Measurements from ENCODE around the gene TBC1D13. TPM values are rescaled to one million over a fixed set of nuclear protein-coding genes. Genes with fewer than 3 reads are reported as not detected.

The TBC1D13 gene
- total and polyA plus RNA-seq, 9 of the 15 experiments (the other 6 are each of a cell fraction or from before 2014, with no cell fraction given): 2.3 to 28.7 (median 11.4) TPM

DNA sequence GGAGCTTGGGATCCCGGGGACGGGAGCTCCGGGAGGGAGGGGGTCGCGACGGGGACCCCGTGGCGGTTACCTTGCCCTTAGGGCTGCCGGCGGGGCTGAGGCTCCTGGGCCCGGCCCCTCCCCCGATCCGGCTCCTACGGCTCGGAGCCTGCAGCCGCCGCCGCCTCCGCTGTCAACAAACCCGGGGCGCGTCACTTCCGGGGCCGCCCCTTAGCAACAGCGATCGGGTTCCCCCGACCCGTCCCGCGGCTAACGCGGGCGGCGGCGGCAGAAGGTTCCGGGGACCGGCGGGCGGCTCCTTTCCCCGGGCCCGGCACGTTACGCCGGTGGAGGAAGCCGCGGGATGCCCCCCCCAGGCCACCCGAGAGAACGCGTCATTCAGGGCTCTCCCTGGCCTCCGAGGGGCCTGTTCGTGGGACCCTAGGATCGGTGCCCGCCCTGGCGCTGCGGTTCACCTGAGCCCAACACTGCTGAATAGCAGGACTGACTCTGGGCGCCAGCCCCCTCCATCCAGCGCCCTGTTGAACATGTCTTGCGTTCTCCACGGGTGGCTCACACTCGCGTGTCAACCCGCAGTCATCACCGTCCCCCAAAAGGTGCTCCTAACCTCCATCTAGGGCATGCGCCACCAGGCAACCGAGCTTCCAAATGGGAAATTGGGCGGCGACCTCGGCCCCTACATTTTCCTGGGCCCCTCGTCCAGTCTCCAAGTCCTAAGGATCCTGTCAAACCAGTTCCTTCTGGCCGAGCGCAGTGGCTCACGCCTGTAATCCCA is 15.1 kb upstream of the TBC1D13 start, which contains the start of gene ZER1 (continued):
- no peak for TF ChIP-seq ZNF449 (CRISPR knock-in tag; IDR thresholded peaks at IDR 0.05)
- TF ChIP-seq MCM7 (IDR thresholded peaks at IDR 0.05): no peak
- no peak for TF ChIP-seq RNF219 (CRISPR knock-in tag; IDR thresholded peaks at IDR 0.05)
- TF ChIP-seq, protein P1, sequence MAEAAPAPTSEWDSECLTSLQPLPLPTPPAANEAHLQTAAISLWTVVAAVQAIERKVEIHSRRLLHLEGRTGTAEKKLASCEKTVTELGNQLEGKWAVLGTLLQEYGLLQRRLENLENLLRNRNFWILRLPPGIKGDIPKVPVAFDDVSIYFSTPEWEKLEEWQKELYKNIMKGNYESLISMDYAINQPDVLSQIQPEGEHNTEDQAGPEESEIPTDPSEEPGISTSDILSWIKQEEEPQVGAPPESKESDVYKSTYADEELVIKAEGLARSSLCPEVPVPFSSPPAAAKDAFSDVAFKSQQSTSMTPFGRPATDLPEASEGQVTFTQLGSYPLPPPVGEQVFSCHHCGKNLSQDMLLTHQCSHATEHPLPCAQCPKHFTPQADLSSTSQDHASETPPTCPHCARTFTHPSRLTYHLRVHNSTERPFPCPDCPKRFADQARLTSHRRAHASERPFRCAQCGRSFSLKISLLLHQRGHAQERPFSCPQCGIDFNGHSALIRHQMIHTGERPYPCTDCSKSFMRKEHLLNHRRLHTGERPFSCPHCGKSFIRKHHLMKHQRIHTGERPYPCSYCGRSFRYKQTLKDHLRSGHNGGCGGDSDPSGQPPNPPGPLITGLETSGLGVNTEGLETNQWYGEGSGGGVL (CRISPR knock-in tag; IDR thresholded peaks at IDR 0.05): no peak
- TF ChIP-seq ZSCAN29 (IDR thresholded peaks at IDR 0.05): no peak
- TF ChIP-seq ZC3H8 (IDR thresholded peaks at IDR 0.05): no peak
- no peak for TF ChIP-seq BCOR (IDR thresholded peaks at IDR 0.05)
- peak; percentile 54 for TF ChIP-seq THAP12 (CRISPR knock-in tag; IDR thresholded peaks at IDR 0.05)
- TF ChIP-seq ZNF79 (CRISPR knock-in tag; IDR thresholded peaks at IDR 0.05; ENCODE audit: low read depth): no peak
- TF ChIP-seq ETV6 (IDR thresholded peaks at IDR 0.05; ENCODE audit: borderline replicate concordance in 1 of 2, low read depth in 2 of 2, low read length in 1 of 2): no peak
- TF ChIP-seq ETV6 (CRISPR knock-in tag; IDR thresholded peaks at IDR 0.05; ENCODE audit: borderline replicate concordance): no peak
- TF ChIP-seq EHMT2 (IDR thresholded peaks at IDR 0.05): no peak
- TF ChIP-seq STAT5A (IDR thresholded peaks at IDR 0.05; ENCODE audit: borderline replicate concordance, low read length): no peak
- no peak; the same call in 1 of the 2 replicates for TF ChIP-seq ARID4B (CRISPR knock-in tag; IDR thresholded peaks at IDR 0.05)
- TF ChIP-seq RNF2 (IDR thresholded peaks at IDR 0.05): peak; percentile 67; the same call in 1 of the 2 replicates
- no peak for TF ChIP-seq PTRF (tag; IDR thresholded peaks at IDR 0.05)
